Middle frontal gyrus (tissue), 1 donor: Measurements from ENCODE around the gene PLCL1.
A peak's percentile ranks its signal among the peaks of the same experiment; 100 is the strongest.

Source experiments
- DNase-seq: peaks from one replicate; pipeline ENCODE4 v3.0.0-alpha.2; 2015; ENCODE audit warnings: low spot score; ENCODE audit errors: extremely low spot score

The PLCL1 gene

DNA sequence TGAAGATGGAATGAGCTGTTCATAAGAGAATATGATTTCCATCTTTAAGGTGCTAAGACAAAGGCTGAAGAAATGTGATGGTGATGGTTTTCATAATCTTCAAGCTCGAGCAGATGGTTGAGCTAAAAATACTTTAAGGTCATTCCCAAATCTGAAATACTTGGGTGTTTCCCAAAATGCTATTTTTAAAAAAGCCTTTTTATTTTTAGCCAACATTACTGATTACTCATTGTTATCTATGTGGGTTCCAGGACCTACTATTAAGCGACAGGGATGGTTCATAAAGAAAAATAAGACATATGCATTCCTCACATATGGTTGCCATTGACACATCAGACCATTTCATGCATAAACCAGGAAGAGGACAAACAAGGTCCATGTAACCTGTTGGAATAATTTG, 298.5 kb downstream of the PLCL1 start:
- DNase-seq, result no peak

GRCh38 chr2:198106621-198107385, 302.4 kb downstream of the PLCL1 start:
- no peak for DNase-seq

DNA sequence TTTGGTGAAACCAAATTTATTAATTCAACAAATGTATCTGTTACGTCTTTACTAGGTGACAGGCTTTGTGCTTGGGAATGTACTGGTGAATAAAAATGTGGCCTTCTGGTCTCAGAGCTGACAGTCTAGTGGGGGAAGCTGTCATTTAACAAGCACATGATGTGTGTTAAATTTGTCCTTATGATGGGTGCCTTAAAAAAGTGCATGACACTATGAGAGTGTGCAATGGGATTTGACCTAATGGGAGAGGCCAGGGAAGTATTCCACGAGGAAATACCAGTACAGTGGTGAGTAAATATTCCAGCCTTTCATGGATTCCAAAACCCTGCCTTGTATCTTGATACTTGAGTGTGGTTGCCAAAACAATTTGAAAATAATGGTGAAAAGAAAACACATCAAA, 308.9 kb downstream of the PLCL1 start:
- DNase-seq, result no peak

- DNase-seq, result no peak
Measured at GRCh38 chr2:198114064-198114463, 309.7 kb downstream of the PLCL1 start.

DNA sequence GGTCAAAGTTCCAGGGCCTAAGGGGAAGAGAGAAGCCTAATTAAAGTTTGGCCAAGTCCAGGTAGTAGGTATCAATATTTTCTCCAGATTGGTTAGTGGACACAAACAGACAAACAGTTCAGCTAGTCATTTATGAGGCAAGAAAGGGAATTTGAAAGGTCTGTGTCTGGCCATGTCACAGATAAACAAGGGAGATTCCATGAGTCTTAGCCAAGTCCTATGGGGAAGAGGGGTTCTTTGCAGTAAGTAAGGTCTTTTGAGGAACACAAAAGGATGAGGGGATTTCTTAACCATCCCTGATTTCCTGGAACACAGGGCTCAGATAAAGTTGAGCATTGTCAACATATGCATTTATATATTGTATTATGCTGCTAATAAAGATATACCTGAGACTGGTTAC, 310.8 kb downstream of the PLCL1 start:
- no peak for DNase-seq

DNA sequence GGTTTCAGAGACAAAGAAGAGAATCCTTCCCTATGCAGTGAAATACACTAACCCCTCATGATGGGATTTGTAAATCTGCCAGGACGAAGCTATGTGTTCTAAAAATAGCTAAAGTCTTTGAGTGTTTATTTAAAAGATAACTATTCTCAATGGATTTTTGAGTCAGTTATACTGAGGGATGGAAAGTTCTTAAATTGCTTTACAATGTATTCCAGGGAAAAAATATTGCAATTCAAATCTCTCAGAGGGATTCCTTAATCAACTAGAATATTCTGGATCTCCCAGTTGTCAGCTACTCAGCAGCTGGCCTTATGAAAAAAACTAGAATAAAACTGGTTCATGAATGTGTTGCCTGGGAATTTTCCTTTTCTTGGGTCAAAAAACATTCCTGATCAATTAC, 312.4 kb downstream of the PLCL1 start:
- DNase-seq, result no peak

DNA sequence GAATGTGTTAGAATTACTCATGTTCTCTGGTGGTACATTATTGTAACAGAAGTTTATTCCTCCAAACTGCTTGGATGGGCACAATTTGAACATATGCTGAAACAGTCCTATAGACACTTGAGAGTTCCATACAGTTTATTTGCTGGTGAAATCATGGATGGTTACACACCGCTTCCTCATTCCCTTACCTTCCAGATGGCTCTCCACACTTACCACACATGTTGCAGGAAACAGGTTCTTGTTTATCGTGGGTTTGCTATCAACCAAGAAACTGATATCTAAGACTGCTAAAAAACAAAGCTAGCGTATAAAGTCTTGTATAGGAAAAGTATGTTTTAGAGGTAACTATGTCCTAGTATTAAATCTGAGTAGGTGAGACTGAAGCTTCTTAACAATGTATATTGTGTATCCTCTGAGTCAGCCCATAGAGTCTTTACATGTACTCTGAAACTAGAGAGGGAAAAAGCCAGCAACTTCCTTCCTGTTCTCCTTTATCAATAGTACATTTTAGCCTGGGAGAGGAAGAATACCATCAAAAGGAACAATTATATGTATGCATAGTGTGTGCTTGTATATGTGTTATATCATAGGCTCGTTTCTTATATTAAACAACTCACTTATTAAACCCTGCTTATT, 313.1 kb downstream of the PLCL1 start:
- DNase-seq, result no peak

- DNase-seq, result no peak
Measured at GRCh38 chr2:198127627-198128026, 323.2 kb downstream of the PLCL1 start.

DNA sequence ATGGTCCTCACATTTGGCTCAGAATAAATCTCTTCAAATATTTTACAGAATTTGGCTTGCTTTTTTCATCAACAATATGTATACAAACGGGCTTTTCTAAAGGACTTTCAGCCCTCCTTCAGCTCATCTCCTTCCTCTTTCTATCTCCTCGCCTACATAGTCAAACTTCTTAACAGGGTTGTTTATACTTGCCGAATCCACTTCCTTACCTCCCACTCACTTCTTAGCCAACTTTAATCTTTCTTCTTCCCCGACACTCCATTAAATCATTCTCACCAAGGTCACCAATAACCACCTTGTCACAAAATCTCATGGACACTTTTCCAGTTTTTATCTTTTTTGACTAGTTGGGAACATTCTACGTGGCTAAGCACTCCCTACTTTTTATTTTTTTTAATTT, 325.2 kb downstream of the PLCL1 start:
- no peak for DNase-seq

GRCh38 chr2:198134293-198134955, 330.0 kb downstream of the PLCL1 start:
- no peak for DNase-seq

- peak; percentile 29 for DNase-seq
Measured at GRCh38 chr2:198135481-198135934, 331.1 kb downstream of the PLCL1 start.

DNA sequence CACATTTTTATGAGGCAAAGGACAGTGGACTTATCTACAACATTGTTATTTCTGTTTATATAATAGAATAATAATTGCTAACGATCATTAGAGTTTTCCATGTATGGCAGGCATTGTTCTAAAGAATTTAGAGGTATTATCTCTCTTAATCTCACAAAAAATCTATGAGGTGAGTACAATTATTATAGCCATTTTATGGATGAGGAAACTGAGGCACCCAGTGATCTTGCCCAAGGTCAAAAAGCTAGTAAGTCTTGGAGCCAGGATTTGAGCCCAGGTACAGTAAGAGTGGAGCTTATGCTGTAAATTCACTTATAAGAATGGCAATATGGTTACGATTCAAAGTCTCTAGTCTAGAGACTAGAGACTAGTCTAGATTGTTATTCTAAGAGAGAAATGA, 331.7 kb downstream of the PLCL1 start:
- DNase-seq, result no peak

DNA sequence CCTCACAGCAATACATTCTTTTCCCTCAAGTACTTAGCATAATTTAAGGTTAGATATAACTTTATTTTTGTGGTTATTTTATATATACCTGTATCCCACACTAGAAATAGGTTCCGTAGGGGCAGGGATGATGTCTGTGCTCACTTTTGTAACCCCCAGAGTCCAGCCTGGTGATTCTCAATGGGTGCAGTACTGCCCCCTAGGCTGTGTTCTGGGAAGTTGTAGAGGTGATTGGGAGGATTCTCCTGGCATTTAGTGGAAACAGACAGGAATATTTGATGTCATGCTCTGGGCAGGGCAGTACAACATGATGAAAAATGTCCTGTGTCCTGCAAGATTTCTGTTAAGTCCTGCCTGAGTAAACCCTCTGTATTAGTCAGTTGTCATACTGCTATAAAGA, 333.3 kb downstream of the PLCL1 start:
- DNase-seq, result no peak

DNA sequence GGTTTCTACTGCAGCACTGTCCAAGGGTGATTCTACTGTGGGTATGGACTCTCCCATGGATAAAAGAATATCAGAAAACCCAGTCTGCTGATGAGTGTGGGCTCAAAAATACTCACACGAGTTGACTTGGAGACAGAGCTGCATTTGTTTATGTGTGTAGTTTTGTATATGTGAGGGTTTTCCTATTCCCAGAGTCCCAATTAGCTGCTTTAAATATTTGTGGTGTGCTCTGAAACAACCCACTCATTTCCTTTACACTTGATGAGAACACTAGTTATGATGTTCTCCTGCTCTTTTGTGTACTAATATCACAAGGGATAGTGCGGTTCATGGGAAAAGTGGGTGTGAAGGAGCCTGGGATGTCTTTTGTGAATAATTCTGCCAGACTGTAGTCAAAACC, 337.3 kb downstream of the PLCL1 start:
- no peak for DNase-seq

DNA sequence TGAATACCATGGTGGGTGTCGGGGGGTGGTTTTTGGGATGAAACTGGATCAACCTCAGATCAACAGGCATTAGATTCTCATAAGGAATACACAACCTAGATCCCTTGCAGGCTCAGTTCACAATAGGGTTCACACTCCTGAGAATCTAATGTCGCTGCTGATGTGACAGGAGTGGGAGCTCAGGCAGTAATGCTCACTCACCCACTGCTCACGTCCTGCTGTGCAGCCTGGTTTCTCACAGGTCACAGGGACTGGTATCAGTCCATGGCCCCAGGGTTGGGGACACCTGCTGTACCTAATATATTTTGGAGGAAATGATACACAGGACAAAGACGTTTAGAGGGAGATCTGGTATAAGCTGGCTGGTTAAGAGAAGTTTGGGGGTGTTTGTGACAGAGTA, 338.8 kb downstream of the PLCL1 start:
- no peak for DNase-seq

DNA sequence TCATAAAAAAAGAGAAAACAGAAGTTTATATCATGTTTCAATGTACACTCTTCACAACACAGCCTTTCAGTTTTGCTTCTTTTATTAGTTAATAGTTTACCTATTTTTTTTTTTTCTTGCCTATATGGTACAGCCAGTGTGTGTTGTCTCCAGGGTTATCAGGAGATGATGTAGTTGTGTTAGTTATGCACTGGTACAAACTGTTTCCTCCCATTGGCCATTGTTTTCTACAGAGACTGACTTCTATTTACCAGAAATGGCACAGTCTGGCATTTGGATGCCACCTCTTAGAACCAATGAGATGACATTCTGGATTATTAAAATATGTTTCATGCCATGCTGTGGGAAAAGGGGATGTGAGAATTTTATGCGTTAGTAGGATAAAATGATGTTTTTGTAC, 339.4 kb downstream of the PLCL1 start:
- no peak for DNase-seq

DNA sequence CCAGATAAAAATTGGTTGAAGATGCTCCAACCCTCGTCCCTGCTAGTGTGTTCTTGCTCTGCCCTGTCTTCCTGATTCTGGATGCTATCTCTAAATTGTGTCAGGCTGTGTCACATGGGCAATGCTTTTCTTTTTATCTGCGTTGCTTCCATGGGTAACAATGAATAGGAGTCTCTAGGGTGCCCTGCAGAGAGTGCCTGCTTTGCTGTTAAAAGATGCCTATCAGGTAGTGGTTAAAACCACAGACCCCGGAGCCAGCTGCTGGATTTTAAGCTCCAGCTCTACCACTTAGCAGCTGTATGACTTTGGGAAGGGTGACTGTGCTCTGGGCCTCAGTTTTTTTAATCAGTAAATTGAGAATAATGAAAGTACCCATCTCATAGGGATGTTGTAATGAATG, 340.3 kb downstream of the PLCL1 start:
- DNase-seq, result no peak

- no peak for DNase-seq
Measured at GRCh38 chr2:198146346-198146940, 342.1 kb downstream of the PLCL1 start.

- DNase-seq, result no peak
Measured at GRCh38 chr2:198157314-198157713, 352.9 kb downstream of the PLCL1 start.

GRCh38 chr2:198161151-198161550, 356.8 kb downstream of the PLCL1 start:
- no peak for DNase-seq

- DNase-seq, result no peak
Measured at GRCh38 chr2:198162276-198162675, 357.9 kb downstream of the PLCL1 start.

DNA sequence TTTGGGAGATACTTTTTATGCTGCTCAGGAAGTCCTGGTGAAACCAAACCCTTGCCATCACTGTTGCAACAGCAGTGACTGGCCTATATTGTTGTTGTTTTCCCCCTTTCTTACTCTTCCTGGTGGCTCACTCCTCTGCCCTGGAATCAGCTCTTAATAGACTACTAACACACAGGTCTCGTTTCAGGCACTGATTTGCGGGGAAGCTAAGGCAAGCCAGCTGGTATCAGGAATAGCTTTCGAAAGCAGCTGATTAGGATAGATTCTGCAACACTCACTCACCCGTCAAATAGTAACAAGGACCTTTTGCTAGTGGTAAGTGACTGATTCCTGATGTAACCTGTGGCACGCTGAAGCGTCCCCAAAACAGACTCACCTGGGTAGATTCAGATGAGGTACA, 360.4 kb downstream of the PLCL1 start:
- no peak for DNase-seq
